Body of pancreas (tissue), 4 donors: ENCODE results near the gene RPN2. TPM values are rescaled to one million over a fixed set of nuclear protein-coding genes. Genes with fewer than 3 reads are reported as not detected.
A peak's percentile ranks its signal among the peaks of the same experiment; 100 is the strongest.

ENCODE experiments used
- ATAC-seq: fragments of 150-250 bp; one replicate; pipeline ENCODE4 v1.9.1; 2016
- DNase-seq, 4 donors: peaks; one replicate each; pipeline ENCODE4 v3.0.0-alpha.2; 2019
- H3K27ac ChIP-seq, 4 donors: fragments of 200-600 bp; sonication (generic); 1 replicate in 3 of 4; 2 replicates in 1 of 4; pipeline versions ENCODE4 v1.5.1 to v1.6.1; 2016 to 2019; ENCODE audit warnings: mild to moderate bottlenecking in 1 of 4, mixed read lengths in 1 of 4, moderate library complexity in 1 of 4
- H3K27me3 ChIP-seq, 2 donors: fragments of 200-600 bp; sonication (generic); one replicate each; pipeline ENCODE4 v1.6.0; 2016; ENCODE audit warnings: mild to moderate bottlenecking in 1 of 2
- H3K36me3 ChIP-seq, 2 donors: fragments of 200-600 bp; sonication (generic); replicated peaks in 1 of 2; 2 replicates each; pipeline ENCODE4 v1.5.1; 2016; ENCODE audit warnings: low read depth in 2 of 2; ENCODE audit not compliant: insufficient read depth in 1 of 2
- H3K4me1 ChIP-seq: fragments of 200-600 bp; sonication (generic); one replicate; pipeline ENCODE4 v1.6.0; 2016
- H3K4me3 ChIP-seq, 2 donors: fragments of 200-600 bp; sonication (generic); 1 replicate in 1 of 2; 2 replicates in 1 of 2; pipeline ENCODE4 v1.5.1; 2016 to 2019
- H3K9me3 ChIP-seq, 3 donors: fragments of 200-600 bp; sonication (generic); 1 replicate in 2 of 3; 2 replicates in 1 of 3; pipeline ENCODE4 v1.5.1; 2016
- CTCF ChIP-seq, 7 experiments: fragments of 450-650 bp in 4 of 7; fragments of 200-600 bp in 3 of 7; sonication (generic) in 3 of 7; IDR thresholded peaks; one replicate each; pipeline ENCODE4 v1.5.1; 2016 to 2019; ENCODE audit warnings: antibody characterized with exemption in 7 of 7
- POLR2A ChIP-seq, 3 donors: fragments of 450-650 bp; IDR thresholded peaks; one replicate each; pipeline ENCODE4 v1.6.1; 2016; ENCODE audit warnings: antibody characterized with exemption in 3 of 3, mild to moderate bottlenecking in 2 of 3
- WGBS, 2 donors: methylation state at CpG; one replicate each; pipeline ENCODE4 v1.1.5; 2017; 5-methylcytosine and 5-hydroxymethylcytosine counted together
- intact Hi-C: fragments of 100-400 bp; cut with DNase I; formaldehyde crosslinking; loops from one replicate; pipeline ENCODE4 v1.15.1; 2023
- total RNA-seq, 2 donors: library from RNA; depleted of rRNA; stranded (reverse); fragments of >200 nt; gene quantifications; one replicate each; pipeline ENCODE4 v1.1.0, GENCODE V29; 2016

The RPN2 gene
- total RNA-seq, 2 donors from 2014 or later, result 70.0 to 111 TPM

- H3K27ac ChIP-seq, result no peak overlapping the region
- H3K9me3 ChIP-seq, result no peaks in the 10 kb centered on the region
- DNase-seq, result no peak
- no peaks in the 10 kb centered on the region for H3K36me3 ChIP-seq
- intact Hi-C loops, result no loop called here
- peaks cover 10% of the 10 kb centered on the region for H3K4me1 ChIP-seq
- no peak for ATAC-seq
- no peak overlapping the region for H3K4me3 ChIP-seq
- 74 to 83% methylated on average over 12 of the region's 12 CpGs for WGBS, 2 donors
- H3K27me3 ChIP-seq, result no peaks in the 10 kb centered on the region
- TF ChIP-seq CTCF (IDR thresholded peaks at IDR 0.05) (no peak), POLR2A (IDR thresholded peaks at IDR 0.05) (no peak)
These were observed 99.9 kb downstream of the RPN2 start for GRCh38 chr20:37278966-37279590.

- no peaks in the 10 kb centered on the region for H3K9me3 ChIP-seq
- no peaks in the 10 kb centered on the region for H3K36me3 ChIP-seq
- H3K4me3 ChIP-seq, result no peak overlapping the region
- TF ChIP-seq CTCF (IDR thresholded peaks at IDR 0.05) (no peak), POLR2A (IDR thresholded peaks at IDR 0.05) (no peak)
- ATAC-seq (no peak), DNase-seq (peak in 2 of 4 donors; percentile 32 to 43)
- H3K27ac ChIP-seq, result no peak overlapping the region
- WGBS, 2 donors, result 37 to 56% methylated on average over 5 to 8 of the region's 8 CpGs
- no peaks in the 10 kb centered on the region for H3K27me3 ChIP-seq
- intact Hi-C loops, result no loop called here
- H3K4me1 ChIP-seq, result peaks cover 10% of the 10 kb centered on the region
These were observed 100.7 kb downstream of the RPN2 start for GRCh38 chr20:37279820-37280219.

GRCh38 chr20:37280403-37280802 lies 101.3 kb downstream of the RPN2 start:
- Histone ChIP-seq H3K4me3 (no peak overlapping the region), H3K27me3 (no peaks in the 10 kb centered on the region), H3K36me3 (no peaks in the 10 kb centered on the region), H3K9me3 (no peaks in the 10 kb centered on the region), H3K4me1 (peaks cover 10% of the 10 kb centered on the region), H3K27ac (no peak overlapping the region)
- TF ChIP-seq POLR2A (IDR thresholded peaks at IDR 0.05) (no peak), CTCF (IDR thresholded peaks at IDR 0.05) (no peak)
- no peak for ATAC-seq
- DNase-seq, result no peak
- intact Hi-C loops, result no loop called here
- WGBS, 2 donors, result 71 to 77% methylated on average over 8 of the region's 8 CpGs

- Histone ChIP-seq H3K4me1 (no peaks in the 10 kb centered on the region), H3K4me3 (no peak overlapping the region), H3K27me3 (no peaks in the 10 kb centered on the region), H3K9me3 (no peaks in the 10 kb centered on the region), H3K36me3 (no peaks in the 10 kb centered on the region), H3K27ac (no peak overlapping the region)
- 56 to 62% methylated on average over 6 of the region's 6 CpGs for WGBS, 2 donors
- DNase-seq (peak in 1 of 4 donors; percentile 18), ATAC-seq (peak; percentile 30)
- peak in 1 of 7 experiments; percentile 17 for TF ChIP-seq CTCF (IDR thresholded peaks at IDR 0.05)
- no peak for TF ChIP-seq POLR2A (IDR thresholded peaks at IDR 0.05)
- intact Hi-C loops, result no loop called here
These were observed 103.4 kb downstream of the RPN2 start for GRCh38 chr20:37282556-37282955.
